GM12865 (cell line): ENCODE data around the gene HINT1.

Source experiments
- DNase-seq: peaks from one replicate; pipeline ENCODE4 v3.0.0; 2010; ENCODE audit warnings: low read depth
- H3K4me3 ChIP-seq: 2 replicates; pipeline ENCODE4 v1.5.1; 2011; ENCODE audit warnings: mild to moderate bottlenecking, low read depth, low read length, control low read depth
- TF ChIP-seq, protein P1 (sequence below): IDR thresholded peaks from 2 replicates; pipeline ENCODE4 v1.5.1; 2011; ENCODE audit warnings: low read length, control low read depth, low read depth, inconsistent platforms; ENCODE audit not compliant: insufficient read depth; ENCODE audit errors: missing control alignments

Gene HINT1

DNA sequence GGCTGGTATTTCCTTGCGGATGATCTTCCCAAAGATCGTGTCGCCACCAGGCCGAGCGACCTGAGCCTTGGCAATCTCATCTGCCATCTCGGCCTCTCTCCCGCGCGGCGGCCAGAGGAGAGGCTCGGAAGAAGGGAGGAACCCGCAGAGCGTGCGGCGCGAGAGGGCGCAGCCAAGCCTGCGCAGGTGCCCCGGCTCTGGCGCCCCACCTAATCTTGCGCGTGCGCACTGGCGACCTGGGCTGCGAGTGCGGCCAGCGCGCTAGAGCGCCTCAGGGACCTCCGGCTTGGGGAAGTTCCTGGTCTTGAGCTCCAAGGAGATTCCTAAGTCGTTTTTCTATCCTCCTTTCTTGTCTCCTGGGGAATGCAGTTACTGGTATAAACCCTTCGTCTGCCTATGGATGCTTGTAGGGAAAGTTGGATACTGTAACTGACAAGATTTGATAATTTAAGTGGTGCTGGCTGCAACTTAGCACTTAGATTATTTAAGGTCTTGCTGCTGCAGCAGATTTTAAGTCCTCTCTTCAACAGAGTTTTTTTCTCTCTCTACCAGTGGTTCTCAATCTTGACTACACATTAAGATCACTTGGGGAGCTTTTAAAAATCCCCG, at the start of gene HINT1:
HINT1 (minus strand) TSS at position 138 of the 609 bp plus-strand sequence; CDS start at position 87, 51 bp downstream.
- peak; percentile 96 for DNase-seq
- H3K4me3 ChIP-seq, result peak within 1 kb of the TSS; percentile 99
- TF ChIP-seq, protein P1, sequence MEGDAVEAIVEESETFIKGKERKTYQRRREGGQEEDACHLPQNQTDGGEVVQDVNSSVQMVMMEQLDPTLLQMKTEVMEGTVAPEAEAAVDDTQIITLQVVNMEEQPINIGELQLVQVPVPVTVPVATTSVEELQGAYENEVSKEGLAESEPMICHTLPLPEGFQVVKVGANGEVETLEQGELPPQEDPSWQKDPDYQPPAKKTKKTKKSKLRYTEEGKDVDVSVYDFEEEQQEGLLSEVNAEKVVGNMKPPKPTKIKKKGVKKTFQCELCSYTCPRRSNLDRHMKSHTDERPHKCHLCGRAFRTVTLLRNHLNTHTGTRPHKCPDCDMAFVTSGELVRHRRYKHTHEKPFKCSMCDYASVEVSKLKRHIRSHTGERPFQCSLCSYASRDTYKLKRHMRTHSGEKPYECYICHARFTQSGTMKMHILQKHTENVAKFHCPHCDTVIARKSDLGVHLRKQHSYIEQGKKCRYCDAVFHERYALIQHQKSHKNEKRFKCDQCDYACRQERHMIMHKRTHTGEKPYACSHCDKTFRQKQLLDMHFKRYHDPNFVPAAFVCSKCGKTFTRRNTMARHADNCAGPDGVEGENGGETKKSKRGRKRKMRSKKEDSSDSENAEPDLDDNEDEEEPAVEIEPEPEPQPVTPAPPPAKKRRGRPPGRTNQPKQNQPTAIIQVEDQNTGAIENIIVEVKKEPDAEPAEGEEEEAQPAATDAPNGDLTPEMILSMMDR, result peak; percentile 29

DNA sequence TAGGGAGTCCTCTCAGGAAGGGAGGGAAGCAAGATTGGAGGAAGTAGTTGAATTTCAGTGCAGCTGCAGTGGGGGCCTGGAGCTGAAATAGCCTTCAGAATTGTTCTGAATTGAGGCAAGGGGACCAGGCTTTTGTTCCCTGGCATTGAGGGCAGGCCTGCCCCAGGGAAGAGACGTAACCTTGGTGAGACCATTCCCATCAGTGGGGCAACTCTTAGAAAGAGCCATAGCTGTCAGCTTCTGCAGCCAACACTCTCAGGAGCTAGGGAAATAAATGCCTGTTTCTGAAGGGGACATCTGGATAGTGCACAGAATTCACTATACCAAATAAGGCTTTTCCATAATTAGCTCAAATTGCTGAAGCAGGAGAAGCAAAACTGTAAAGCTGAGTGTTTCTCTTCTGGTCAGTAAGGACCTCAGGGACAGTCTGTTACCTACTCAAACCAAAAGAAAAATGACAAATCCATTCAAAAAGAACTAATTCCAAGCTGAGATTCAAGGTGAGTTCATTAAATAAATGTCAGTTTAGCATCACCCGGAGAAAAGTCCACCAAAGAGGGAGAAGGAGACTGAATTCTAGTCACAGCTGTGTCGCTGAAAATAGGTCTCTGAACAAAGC, 49.7 kb upstream of the HINT1 start:
- TF ChIP-seq, protein P1, result no peak
- no peak overlapping the region for H3K4me3 ChIP-seq
- DNase-seq, result no peak

DNA sequence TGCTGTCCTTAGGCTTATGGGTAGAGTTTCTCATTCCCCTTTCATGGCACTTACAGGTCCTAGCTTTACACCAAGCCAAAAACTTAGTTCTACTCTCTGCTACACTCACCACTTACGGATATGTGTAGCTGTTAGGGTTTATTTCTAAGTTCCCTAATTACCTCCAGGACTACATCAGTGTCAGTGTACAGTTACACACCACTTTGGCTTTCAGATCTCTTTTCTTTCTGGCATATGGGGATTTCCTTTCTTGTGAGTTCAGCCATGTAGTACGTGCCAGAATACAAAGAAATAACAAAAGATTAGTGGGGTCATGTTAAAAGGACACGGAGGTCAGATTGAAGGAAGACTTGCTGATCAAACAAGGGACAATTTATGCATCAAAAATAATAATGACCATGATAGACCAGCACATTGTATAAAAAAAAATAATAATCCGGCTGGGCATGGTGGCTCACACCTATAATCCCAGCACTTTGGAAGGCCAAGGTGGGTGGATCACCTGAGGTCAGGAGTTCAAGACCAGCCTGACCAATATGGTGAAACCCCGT, 47.5 kb upstream of the HINT1 start:
- DNase-seq, result peak; percentile 77
- TF ChIP-seq, protein P1, result no peak
- H3K4me3 ChIP-seq, result peak overlapping the region; percentile 65

DNA sequence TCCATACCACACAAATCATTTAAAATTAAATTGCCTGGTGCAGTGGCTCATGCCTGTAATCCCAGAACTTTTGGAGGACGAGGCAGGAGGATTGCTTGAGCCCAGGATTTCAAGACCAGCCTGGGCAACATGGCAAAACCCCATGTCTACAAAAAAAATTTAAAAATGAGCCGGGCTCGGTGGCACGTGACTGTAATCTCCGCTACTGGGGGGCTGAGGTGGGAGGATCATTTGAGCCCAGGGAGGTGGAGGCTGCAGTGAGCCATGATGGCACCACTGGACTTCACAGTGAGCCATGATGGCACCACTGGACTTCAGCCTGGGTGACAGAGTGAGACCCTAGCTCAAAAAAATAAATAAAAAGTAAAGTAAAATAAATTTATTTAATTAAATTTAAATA, 46.6 kb upstream of the HINT1 start:
- peak; percentile 34 for DNase-seq
- TF ChIP-seq, protein P1, result no peak
- peak overlapping the region; percentile 65 for H3K4me3 ChIP-seq

DNA sequence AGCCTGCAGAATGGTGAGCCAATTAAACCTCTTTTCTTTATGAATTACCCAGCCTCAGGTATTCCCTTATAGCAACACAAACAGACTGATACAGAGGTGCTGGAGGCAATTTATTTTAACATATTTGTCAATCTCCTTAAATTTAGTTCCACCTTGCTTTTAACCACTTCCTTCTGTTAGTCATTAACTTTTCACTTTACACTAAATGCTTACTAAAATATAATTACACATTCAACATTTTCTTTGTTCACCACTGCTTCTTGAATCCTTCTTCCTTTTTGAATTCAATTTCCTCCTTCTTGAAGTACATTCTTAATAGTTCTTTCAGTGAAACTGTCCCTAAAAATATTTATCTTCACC, 45.1 kb upstream of the HINT1 start:
- TF ChIP-seq, protein P1, result no peak
- peak overlapping the region; percentile 65 for H3K4me3 ChIP-seq
- no peak for DNase-seq

DNA sequence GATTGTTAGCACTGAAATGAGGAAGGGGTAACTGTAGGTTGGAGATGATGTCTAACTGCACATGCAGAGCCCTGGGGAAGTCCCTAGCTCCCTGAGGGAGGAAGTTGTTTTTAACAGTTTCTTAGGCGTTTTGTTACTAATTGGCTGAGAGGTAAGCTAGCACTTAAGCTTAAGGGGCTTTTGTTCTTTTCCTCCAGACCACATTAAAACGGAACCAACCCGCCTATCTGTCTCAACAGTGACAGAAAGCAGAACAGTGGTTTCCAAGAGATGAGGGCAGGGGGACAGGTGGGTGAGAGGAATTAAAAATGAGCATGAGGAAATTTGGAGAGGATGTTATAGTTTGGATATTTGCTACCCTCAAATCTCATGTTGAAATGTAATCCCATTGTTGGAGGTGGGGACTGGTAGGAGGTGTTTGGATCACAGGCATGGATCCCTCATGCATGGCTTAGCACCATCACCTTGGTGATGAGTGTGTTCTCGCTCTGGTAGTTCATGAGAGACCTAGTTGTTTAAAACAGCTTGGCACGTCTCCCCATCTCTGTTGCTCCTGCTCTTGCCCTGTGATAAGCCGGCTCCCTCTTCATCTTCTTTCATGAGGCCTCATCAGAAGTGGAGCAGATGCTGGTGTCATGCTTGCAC, 44.6 kb upstream of the HINT1 start:
- TF ChIP-seq, protein P1, result no peak
- H3K4me3 ChIP-seq, result peak overlapping the region; percentile 65
- DNase-seq, result peak; percentile 90

DNA sequence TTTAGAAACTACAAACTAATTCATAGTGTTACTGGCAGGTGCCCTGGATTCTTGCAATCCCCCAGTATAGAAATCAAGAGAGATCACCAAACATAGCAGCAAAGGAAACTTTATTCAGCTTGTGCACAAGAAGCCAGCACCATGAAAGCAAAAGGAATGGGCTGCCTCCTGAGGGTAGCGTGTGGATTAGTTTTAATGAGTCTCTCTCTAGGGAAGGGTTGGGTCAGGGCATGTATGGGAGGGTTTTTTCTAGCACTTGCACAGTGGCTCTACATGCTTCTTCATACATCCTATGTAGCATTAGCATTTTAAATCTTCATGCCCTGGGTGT, 44.1 kb upstream of the HINT1 start:
- DNase-seq, result no peak
- no peak overlapping the region; the same call in 1 of the 2 replicates for H3K4me3 ChIP-seq
- TF ChIP-seq, protein P1, result no peak
